CD14-positive monocyte (primary cell): ENCODE results near the gene RBMXL2. TPM values are rescaled to one million over a fixed set of nuclear protein-coding genes. Genes with fewer than 3 reads are reported as not detected.

Experiments used
- DNase-seq, 3 donors: peaks; one replicate each; pipeline ENCODE4 v3.0.0-alpha.2; 2011 to 2022
- H2AFZ ChIP-seq: 2 replicates; pipeline ENCODE4 v1.6.0; 2012; ENCODE audit warnings: mild to moderate bottlenecking, low read depth, low read length, inconsistent platforms; ENCODE audit not compliant: insufficient read depth, poor library complexity, severe bottlenecking
- H3K27ac ChIP-seq, 2 donors: 1 replicate in 1 of 2; 2 replicates in 1 of 2; pipeline ENCODE4 v1.5.1; 2012 to 2013; ENCODE audit warnings: low read length in 2 of 2, control low read depth in 1 of 2, inconsistent platforms in 1 of 2, low read depth in 1 of 2, mild to moderate bottlenecking in 1 of 2
- H3K27me3 ChIP-seq, 2 donors: one replicate each; pipeline versions ENCODE4 v1.6.0 to v1.6.1; 2011 to 2013; ENCODE audit warnings: low read length in 2 of 2; ENCODE audit not compliant: control insufficient read depth in 2 of 2, insufficient read depth in 2 of 2
- H3K36me3 ChIP-seq, 2 donors: replicated peaks in 1 of 2; 1 replicate in 1 of 2; 2 replicates in 1 of 2; pipeline versions ENCODE4 v1.5.1 to v1.6.1; 2012 to 2013; ENCODE audit warnings: low read length in 2 of 2, control low read depth in 1 of 2, inconsistent platforms in 1 of 2, mild to moderate bottlenecking in 1 of 2; ENCODE audit not compliant: insufficient read depth in 2 of 2, control insufficient read depth in 1 of 2
- H3K4me1 ChIP-seq, 2 donors: 1 replicate in 1 of 2; 2 replicates in 1 of 2; pipeline versions ENCODE4 v1.5.1 to v1.6.1; 2012 to 2013; ENCODE audit warnings: low read length in 2 of 2, control low read depth in 1 of 2, inconsistent platforms in 1 of 2, mild to moderate bottlenecking in 1 of 2, moderate library complexity in 1 of 2; ENCODE audit not compliant: insufficient read depth in 2 of 2, control insufficient read depth in 1 of 2
- H3K4me2 ChIP-seq: replicated peaks from 2 replicates; pipeline ENCODE3; 2012; ENCODE audit warnings: low read length, moderate library complexity, mild to moderate bottlenecking; ENCODE audit not compliant: poor library complexity, severe bottlenecking; ENCODE audit errors: extremely low read depth
- H3K4me3 ChIP-seq, 3 experiments: fragments of 200-600 bp in 1 of 3; sonication (generic) in 1 of 3; replicated peaks in 1 of 3; 1 replicate in 2 of 3; 2 replicates in 1 of 3; pipeline ENCODE4 v1.5.1; 2011 to 2013; ENCODE audit warnings: low read length in 3 of 3, mild to moderate bottlenecking in 3 of 3, control low read depth in 2 of 3, low read depth in 2 of 3, inconsistent platforms in 1 of 3, moderate library complexity in 1 of 3
- H3K79me2 ChIP-seq: 2 replicates; pipeline ENCODE4 v1.6.0; 2012; ENCODE audit warnings: mild to moderate bottlenecking, control low read depth, inconsistent platforms, low read length, moderate library complexity; ENCODE audit not compliant: insufficient read depth
- H3K9ac ChIP-seq: 2 replicates; pipeline ENCODE4 v1.6.0; 2017; ENCODE audit warnings: low read length, mild to moderate bottlenecking; ENCODE audit not compliant: insufficient read depth, poor library complexity, severe bottlenecking
- H3K9me3 ChIP-seq, 2 donors: replicated peaks in 1 of 2; 1 replicate in 1 of 2; 2 replicates in 1 of 2; pipeline versions ENCODE4 v1.5.1 to v1.6.1; 2012 to 2013; ENCODE audit warnings: low read length in 2 of 2, control low read depth in 1 of 2; ENCODE audit not compliant: control insufficient read depth in 1 of 2, insufficient read depth in 1 of 2
- H4K20me1 ChIP-seq: 2 replicates; pipeline ENCODE4 v1.6.0; 2012; ENCODE audit warnings: mild to moderate bottlenecking, low read length, control low read depth, moderate library complexity; ENCODE audit not compliant: insufficient read depth
- H3K27ac Mint-ChIP-seq, 7 donors: one replicate each; pipeline ENCODE4 v1.8.0; 2020; ENCODE audit warnings: mild to moderate bottlenecking in 7 of 7, mixed read lengths in 7 of 7, moderate library complexity in 6 of 7, inconsistent platforms in 2 of 7
- H3K27me3 Mint-ChIP-seq, 3 donors: one replicate each; pipeline ENCODE4 v1.8.0; 2021 to 2022; ENCODE audit warnings: low read depth in 3 of 3, mild to moderate bottlenecking in 3 of 3, mixed read lengths in 3 of 3, moderate library complexity in 3 of 3, inconsistent platforms in 1 of 3
- H3K36me3 Mint-ChIP-seq, 2 donors: one replicate each; pipeline ENCODE4 v1.8.0; 2020; ENCODE audit warnings: mixed read lengths in 2 of 2, inconsistent platforms in 1 of 2, mild to moderate bottlenecking in 1 of 2
- H3K4me1 Mint-ChIP-seq: one replicate; pipeline ENCODE4 v1.8.0; 2020; ENCODE audit warnings: mild to moderate bottlenecking, mixed read lengths
- H3K4me3 Mint-ChIP-seq, 2 donors: one replicate each; pipeline ENCODE4 v1.8.0; 2020; ENCODE audit warnings: mild to moderate bottlenecking in 2 of 2, mixed read lengths in 2 of 2, moderate library complexity in 1 of 2
- H3K9me3 Mint-ChIP-seq, 7 donors: one replicate each; pipeline ENCODE4 v1.8.0; 2020 to 2022; ENCODE audit warnings: mixed read lengths in 7 of 7, mild to moderate bottlenecking in 6 of 7, moderate library complexity in 6 of 7, inconsistent platforms in 2 of 7
- CTCF ChIP-seq: fragments of 200-600 bp; IDR thresholded peaks from one replicate; pipeline ENCODE4 v1.8.0; 2022; ENCODE audit warnings: antibody characterized with exemption, mild to moderate bottlenecking
- WGBS: methylation state at CpG from one replicate; pipeline ENCODE4 v1.1.5; 2013; ENCODE audit warnings: missing lambda C conversion rate; ENCODE audit not compliant: insufficient coverage; 5-methylcytosine and 5-hydroxymethylcytosine counted together
- intact Hi-C, 2 donors: fragments of 100-400 bp; cut with micrococcal nuclease; formaldehyde crosslinking; loops; one replicate each; pipeline versions ENCODE4 v1.15.0 to v1.15.1; 2023
- polyA minus RNA-seq: library from RNA; depleted of rRNA, polyadenylated mRNA; stranded (reverse); fragments of >200 nt; gene quantifications from 2 replicates; pipeline ENCODE4 v1.2.3, GENCODE V29; 2012
- polyA plus RNA-seq, 3 donors: library from polyadenylated mRNA; depleted of rRNA in 1 of 3; unstranded in 2 of 3; stranded (reverse) in 1 of 3; fragments of 300-500 nt in 2 of 3; fragments of >200 nt in 1 of 3; fragmentation: Illumina TruSeq in 2 of 3; gene quantifications; 1 replicate in 2 of 3; 2 replicates in 1 of 3; pipeline ENCODE4 v1.2.3, GENCODE V29; 2012 to 2021
- total RNA-seq, 12 experiments: library from RNA in 1 of 12; stranded (reverse) in 1 of 12; fragments of 120-200 nt in 1 of 12; gene quantifications; one replicate each; pipeline ENCODE4 v1.2.4 and lab custom pipeline; 2013 to 2026; ENCODE audit warnings: mixed read lengths in 6 of 12, inconsistent platforms in 1 of 12

Gene RBMXL2
- not detected for total RNA-seq (2013)
- polyA plus RNA-seq: not detected
- polyA minus RNA-seq: not detected in 2 replicates
- 0 to 0.15 (median 0) reads per million in 11 experiments for total RNA-seq (lab: John Stamatoyannopoulos, UW)

DNA sequence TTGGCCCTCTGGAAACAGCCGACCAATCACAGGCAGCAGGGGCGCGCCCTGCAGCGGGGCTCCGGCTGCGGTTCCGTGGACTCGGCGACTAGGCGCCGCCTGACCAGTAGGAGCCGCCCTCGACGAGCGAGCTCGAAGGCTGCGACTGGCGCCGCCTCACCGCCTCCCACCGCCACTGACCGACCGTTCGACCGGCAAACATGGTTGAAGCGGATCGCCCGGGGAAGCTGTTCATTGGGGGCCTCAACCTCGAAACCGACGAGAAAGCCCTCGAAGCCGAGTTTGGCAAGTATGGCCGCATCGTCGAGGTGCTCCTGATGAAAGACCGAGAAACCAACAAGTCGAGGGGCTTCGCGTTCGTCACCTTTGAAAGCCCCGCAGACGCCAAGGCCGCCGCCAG lies at the start of gene RBMXL2:
TSS of gene RBMXL2 (plus strand) at position 78 of the 400 bp plus-strand sequence. CDS start at position 201, 123 bp downstream.
- 80% methylated on average over 45 of the region's 45 CpGs for WGBS
- H3K27ac ChIP-seq: no peak within 1 kb of the TSS
- H3K4me2 ChIP-seq: no peak within 1 kb of the TSS
- Mint-ChIP-seq H3K27ac (no peak within 1 kb of the TSS), H3K27me3 (peaks cover 1 to 26% (median 7%) of the 10 kb centered on the region in 3 donors), H3K36me3 (no peaks in the 10 kb centered on the region), H3K4me3 (peak within 1 kb of the TSS in 1 of 2 donors; percentile 8), H3K4me1 (no peaks in the 10 kb centered on the region), H3K9me3 (peaks cover 3 to 11% (median 9%) of the 10 kb centered on the region in 7 donors)
- H3K4me1 ChIP-seq: no peaks in the 10 kb centered on the region
- H3K36me3 ChIP-seq: no peaks in the 10 kb centered on the region
- DNase-seq: no peak
- no peak for TF ChIP-seq CTCF
- H3K4me3 ChIP-seq: no peak within 1 kb of the TSS
- no peaks in the 10 kb centered on the region for H3K79me2 ChIP-seq
- no peak within 1 kb of the TSS for H3K9ac ChIP-seq
- peaks cover 0 to 32% of the 10 kb centered on the region in 2 donors for H3K27me3 ChIP-seq
- intact Hi-C loops: no loop called here
- H4K20me1 ChIP-seq: no peaks in the 10 kb centered on the region
- no peak within 1 kb of the TSS for H2AFZ ChIP-seq
- H3K9me3 ChIP-seq: peaks cover 6 to 12% of the 10 kb centered on the region in 2 donors

GRCh38 chr11:7046474-7047175 lies 42.2 kb upstream of the RBMXL2 start:
- Histone ChIP-seq H2AFZ (no peak overlapping the region), H3K4me1 (no peaks in the 10 kb centered on the region), H3K27ac (no peak overlapping the region), H3K4me3 (no peak overlapping the region), H3K79me2 (no peaks in the 10 kb centered on the region), H3K4me2 (no peak overlapping the region), H3K9me3 (no peaks in the 10 kb centered on the region), H4K20me1 (no peaks in the 10 kb centered on the region), H3K36me3 (no peaks in the 10 kb centered on the region), H3K9ac (no peak overlapping the region), H3K27me3 (no peaks in the 10 kb centered on the region)
- TF ChIP-seq CTCF: no peak
- Mint-ChIP-seq H3K9me3 (peaks cover 0 to 3% (median 0%) of the 10 kb centered on the region in 7 donors), H3K4me1 (no peaks in the 10 kb centered on the region), H3K27ac (no peak overlapping the region), H3K4me3 (no peak overlapping the region), H3K36me3 (no peaks in the 10 kb centered on the region), H3K27me3 (peaks cover 0 to 2% (median 0%) of the 10 kb centered on the region in 3 donors)
- WGBS: no CpG with 5 or more reads among the region's 3 CpGs
- DNase-seq: no peak
- intact Hi-C loops: no loop called here
